Brain microvascular endothelial cell (primary cell): ENCODE results near the gene TPPP3.
"Not testable (repeated sequence)": the region's sequence is repeated elsewhere in the genome, so short reads cannot be mapped to it uniquely, and the experiment has no call there.

Experiments used
- DNase-seq: peaks from one replicate; pipeline ENCODE4 v3.0.0-alpha.2; 2020
- H3K27ac ChIP-seq: fragments of 250-450 bp; sonication (Bioruptor Pico); 2 replicates; pipeline ENCODE4 v1.5.1; 2020; ENCODE audit warnings: mild to moderate bottlenecking, moderate library complexity
- H3K27me3 ChIP-seq: fragments of 250-450 bp; sonication (Bioruptor Pico); replicated peaks from 2 replicates; pipeline ENCODE4 v1.5.1; 2020; ENCODE audit warnings: mild to moderate bottlenecking
- H3K36me3 ChIP-seq: fragments of 250-450 bp; sonication (Bioruptor Pico); replicated peaks from 2 replicates; pipeline ENCODE4 v1.5.1; 2020; ENCODE audit warnings: mild to moderate bottlenecking
- H3K4me3 ChIP-seq: 2 replicates; pipeline ENCODE4 v1.5.1; 2011; ENCODE audit warnings: low read depth, mild to moderate bottlenecking, control low read depth, low read length, moderate library complexity
- in situ Hi-C: cut with HindIII; loops from 2 replicates; pipeline ENCODE4 v1.10.0; 2017; ENCODE audit warnings: low sequenced_read_pairs, low pct_ligation_motif_present
- TF ChIP-seq, protein P1 (sequence below): IDR thresholded peaks from 2 replicates; pipeline ENCODE4 v1.5.1; 2011; ENCODE audit warnings: low read depth, mild to moderate bottlenecking, moderate library complexity, low read length, control low read depth, inconsistent platforms; ENCODE audit errors: missing control alignments

The TPPP3 gene

DNA sequence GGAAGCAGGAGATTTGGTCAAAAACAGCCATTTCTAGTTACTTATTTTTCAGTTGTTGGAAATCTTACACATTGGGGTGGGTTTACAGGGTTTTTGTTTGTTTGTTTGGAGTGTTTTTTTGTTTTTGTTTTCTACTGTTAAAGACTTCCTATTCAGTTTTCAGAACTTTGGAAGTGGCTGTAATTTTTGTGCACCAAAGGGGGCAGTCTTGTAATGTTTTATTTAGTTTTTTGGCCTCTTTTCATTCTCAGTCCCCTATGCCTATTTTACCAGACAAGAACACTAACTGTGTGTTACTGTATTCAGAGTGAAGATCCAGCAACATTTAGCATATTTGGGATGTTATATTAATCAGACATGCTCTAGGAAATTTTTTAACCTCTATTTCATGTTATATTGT, 20.6 kb downstream of the TPPP3 start:
- in situ Hi-C loops, result no loop called here
- no peak for DNase-seq
- Histone ChIP-seq H3K27ac (no peak overlapping the region), H3K36me3 (no peaks in the 10 kb centered on the region), H3K27me3 (peaks cover 19% of the 10 kb centered on the region), H3K4me3 (no peak overlapping the region)
- TF ChIP-seq, protein P1, sequence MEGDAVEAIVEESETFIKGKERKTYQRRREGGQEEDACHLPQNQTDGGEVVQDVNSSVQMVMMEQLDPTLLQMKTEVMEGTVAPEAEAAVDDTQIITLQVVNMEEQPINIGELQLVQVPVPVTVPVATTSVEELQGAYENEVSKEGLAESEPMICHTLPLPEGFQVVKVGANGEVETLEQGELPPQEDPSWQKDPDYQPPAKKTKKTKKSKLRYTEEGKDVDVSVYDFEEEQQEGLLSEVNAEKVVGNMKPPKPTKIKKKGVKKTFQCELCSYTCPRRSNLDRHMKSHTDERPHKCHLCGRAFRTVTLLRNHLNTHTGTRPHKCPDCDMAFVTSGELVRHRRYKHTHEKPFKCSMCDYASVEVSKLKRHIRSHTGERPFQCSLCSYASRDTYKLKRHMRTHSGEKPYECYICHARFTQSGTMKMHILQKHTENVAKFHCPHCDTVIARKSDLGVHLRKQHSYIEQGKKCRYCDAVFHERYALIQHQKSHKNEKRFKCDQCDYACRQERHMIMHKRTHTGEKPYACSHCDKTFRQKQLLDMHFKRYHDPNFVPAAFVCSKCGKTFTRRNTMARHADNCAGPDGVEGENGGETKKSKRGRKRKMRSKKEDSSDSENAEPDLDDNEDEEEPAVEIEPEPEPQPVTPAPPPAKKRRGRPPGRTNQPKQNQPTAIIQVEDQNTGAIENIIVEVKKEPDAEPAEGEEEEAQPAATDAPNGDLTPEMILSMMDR, result peak; percentile 32

DNA sequence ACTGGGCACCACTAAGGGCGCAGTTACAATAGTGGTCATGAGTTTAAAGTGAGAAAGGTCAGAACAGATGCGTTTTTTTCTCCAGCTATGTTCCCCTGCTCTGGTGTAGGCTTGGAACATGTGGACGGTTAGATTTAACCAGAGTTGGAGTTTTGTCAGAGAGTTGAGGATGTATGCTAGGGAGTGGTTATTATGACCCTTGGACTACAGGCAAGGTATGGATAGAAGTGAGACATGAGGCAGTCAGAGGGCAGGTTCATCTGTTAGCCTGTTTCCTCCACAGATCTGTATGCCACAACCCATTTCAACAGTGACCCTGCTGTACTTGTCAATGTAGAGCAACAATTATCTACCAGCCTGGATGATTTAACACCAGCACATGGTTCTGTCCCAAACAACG, 22.6 kb downstream of the TPPP3 start:
- Histone ChIP-seq H3K4me3 (no peak overlapping the region), H3K36me3 (no peaks in the 10 kb centered on the region), H3K27me3 (peaks cover 22% of the 10 kb centered on the region), H3K27ac (no peak overlapping the region)
- TF ChIP-seq, protein P1, result no peak
- in situ Hi-C loops, result no loop called here
- DNase-seq, result no peak

DNA sequence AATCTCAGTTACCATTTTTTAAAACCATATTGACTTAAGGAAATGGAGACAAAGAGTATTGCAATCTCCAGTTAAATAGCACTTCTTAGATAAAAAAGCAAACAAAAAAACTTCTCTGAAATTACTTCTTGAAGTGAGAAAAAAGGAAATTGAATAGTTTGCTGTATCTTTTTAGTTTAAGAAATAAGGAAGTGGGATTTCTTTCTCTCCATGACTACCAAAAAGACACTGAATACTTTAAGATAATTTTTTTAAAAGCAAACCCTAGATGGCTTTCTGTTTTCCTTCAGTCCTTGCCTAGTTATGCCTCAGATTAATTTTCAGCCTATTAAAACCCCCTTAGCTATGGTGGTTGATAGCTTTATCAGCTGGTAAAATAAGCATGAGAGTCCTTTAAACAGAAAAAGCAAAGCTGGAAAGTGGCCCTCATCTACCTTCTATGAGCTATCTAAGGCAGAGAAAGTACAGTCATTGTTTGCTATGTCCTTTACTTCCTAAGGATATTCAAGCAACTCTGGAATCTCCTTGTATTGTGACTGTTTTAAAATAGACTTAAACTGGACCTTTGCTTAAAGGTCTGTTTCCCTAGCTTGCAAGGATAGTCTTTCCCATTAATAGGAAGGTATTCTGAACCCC, 28.6 kb downstream of the TPPP3 start:
- in situ Hi-C loops, result no loop called here
- H3K27ac ChIP-seq, result no peak overlapping the region
- no peaks in the 10 kb centered on the region for H3K36me3 ChIP-seq
- H3K4me3 ChIP-seq, result no peak overlapping the region
- no peak for DNase-seq
- TF ChIP-seq, protein P1, result no peak
- peaks cover 39% of the 10 kb centered on the region for H3K27me3 ChIP-seq

DNA sequence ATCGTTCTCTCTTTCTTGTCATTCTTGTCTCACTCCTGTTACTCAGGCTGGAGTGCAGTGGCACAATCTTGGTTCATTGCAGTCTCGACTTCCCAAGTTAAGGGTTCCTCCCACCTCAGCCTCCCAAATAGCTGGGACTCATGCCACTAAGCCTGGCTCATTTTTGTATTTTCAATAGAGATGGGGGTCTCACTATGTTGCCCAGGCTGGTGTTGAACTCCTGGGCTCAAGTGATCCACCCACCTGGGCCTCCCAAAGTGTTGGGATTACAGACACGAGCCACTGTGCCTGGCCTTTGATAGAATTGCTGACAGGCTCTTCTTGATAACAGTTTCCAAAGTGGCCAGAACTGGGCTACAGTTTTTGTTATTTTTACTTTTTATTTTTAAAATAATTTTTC, 32.3 kb downstream of the TPPP3 start:
- DNase-seq, result no peak
- in situ Hi-C loops, result no loop called here
- TF ChIP-seq, protein P1, result no peak
- no peak overlapping the region for H3K4me3 ChIP-seq
- peaks cover 28% of the 10 kb centered on the region for H3K27me3 ChIP-seq
- H3K36me3 ChIP-seq, result no peaks in the 10 kb centered on the region
- H3K27ac ChIP-seq, result no peak overlapping the region

DNA sequence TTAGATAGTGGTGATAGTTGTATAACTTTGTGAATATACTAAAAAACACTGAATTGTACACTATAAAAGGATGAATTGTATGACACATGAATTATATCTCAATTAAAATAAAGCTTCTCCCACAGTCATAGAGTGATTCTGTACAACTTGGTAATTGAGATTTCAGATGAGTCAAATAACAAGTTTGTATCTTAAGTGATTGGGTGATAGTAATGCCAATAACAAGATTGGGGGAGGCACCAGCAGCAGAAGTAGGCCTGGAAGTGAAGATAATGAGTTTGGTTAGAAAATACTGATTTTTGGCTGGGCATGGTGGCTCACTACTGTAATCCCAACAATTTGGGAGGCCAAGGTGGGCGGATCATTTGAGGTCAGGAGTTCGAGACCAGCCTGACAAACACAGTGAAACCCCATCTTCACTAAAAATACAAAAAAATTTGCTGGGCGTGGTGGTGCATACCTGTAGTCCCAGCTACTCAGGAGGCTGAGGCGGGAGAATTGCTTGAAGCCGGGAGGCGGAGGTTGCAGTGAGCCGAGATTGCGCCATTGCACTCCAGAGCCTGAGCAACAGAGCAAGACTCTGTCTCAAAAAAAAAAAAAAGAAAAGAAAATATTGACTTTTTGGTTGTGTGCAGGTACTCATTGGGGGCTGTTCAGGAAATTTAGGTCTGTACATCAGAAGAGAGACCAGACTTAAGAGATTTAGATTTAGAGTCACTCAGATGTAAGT, 33.6 kb downstream of the TPPP3 start:
- in situ Hi-C loops, DNase-seq, H3K36me3 ChIP-seq, H3K4me3 ChIP-seq, H3K27ac ChIP-seq: not testable (repeated sequence)
- H3K27me3 ChIP-seq, result peaks cover 22% of the 10 kb centered on the region

DNA sequence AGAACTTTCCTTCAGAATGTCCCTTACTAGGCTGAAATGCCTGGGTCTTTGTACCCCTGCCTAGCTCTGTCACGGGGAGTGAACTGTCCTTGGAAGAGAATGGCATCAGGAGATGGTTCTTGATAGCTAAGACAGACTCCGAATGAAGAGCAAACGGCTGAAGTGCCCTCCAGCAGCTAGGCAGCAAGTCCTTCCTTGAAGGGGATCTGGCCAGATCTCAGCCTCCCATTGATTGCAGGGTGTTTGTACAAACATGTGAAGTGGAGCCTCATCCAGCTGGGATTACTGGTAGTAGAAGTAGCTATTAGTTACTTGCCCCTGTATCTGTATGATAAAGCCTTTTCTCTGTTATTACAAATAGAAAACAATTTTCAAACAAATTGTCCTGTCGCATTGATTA, 35.7 kb downstream of the TPPP3 start:
- Histone ChIP-seq H3K36me3 (no peaks in the 10 kb centered on the region), H3K27ac (no peak overlapping the region), H3K4me3 (no peak overlapping the region), H3K27me3 (peaks cover 6% of the 10 kb centered on the region)
- in situ Hi-C loops, result no loop called here
- no peak for DNase-seq
- TF ChIP-seq, protein P1, result no peak
